Measurements from ENCODE around the gene CYP2U1.
"Not testable (repeated sequence)": the region's sequence is repeated elsewhere in the genome, so short reads cannot be mapped to it uniquely, and the experiment has no call there.

DNA sequence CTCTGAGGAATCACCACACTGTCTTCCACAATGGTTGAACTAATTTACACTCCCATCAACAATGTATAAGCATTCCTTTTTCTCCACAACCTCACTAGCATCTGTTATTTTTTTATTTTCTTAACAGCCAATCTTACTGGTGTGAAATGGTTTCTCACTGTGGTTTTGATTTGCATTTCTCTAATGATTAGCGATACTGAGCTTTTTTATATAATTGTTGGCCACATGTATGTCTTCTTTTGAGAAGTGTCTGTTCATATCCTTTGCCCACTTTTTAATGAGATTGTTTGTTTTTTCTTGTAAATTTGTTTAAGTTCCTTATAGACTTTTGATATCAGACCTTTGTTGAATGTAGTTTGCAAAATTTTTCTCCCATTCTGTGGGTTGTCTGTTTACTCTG, 36.6 kb downstream of the CYP2U1 start:
- TF ChIP-seq, protein P1, sequence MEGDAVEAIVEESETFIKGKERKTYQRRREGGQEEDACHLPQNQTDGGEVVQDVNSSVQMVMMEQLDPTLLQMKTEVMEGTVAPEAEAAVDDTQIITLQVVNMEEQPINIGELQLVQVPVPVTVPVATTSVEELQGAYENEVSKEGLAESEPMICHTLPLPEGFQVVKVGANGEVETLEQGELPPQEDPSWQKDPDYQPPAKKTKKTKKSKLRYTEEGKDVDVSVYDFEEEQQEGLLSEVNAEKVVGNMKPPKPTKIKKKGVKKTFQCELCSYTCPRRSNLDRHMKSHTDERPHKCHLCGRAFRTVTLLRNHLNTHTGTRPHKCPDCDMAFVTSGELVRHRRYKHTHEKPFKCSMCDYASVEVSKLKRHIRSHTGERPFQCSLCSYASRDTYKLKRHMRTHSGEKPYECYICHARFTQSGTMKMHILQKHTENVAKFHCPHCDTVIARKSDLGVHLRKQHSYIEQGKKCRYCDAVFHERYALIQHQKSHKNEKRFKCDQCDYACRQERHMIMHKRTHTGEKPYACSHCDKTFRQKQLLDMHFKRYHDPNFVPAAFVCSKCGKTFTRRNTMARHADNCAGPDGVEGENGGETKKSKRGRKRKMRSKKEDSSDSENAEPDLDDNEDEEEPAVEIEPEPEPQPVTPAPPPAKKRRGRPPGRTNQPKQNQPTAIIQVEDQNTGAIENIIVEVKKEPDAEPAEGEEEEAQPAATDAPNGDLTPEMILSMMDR (IDR thresholded peaks at IDR 0.05; ENCODE audit: low read length) = not testable (repeated sequence)
- TF ChIP-seq EZH2 (optimal IDR thresholded peaks at IDR 0.05; ENCODE audit: low read depth, low read length); EZH2phosphoT487 (IDR thresholded peaks at IDR 0.05; ENCODE audit: low read length): not testable (repeated sequence)

All from MM.1S (cell line).